Hepatocyte (in vitro differentiated cells): ENCODE measurements around the gene CHST11.

ENCODE experiments used
- EZH2 ChIP-seq: fragments of 200-600 bp; sonication (generic); IDR thresholded peaks from 2 replicates; pipeline ENCODE4 v1.6.1; 2016; ENCODE audit warnings: antibody characterized with exemption, mild to moderate bottlenecking, borderline replicate concordance
- TF ChIP-seq, protein P1 (sequence below): fragments of 200-600 bp; sonication (generic); IDR thresholded peaks from 2 replicates; pipeline ENCODE4 v1.5.1; 2016; ENCODE audit warnings: antibody characterized with exemption, mild to moderate bottlenecking; ENCODE audit not compliant: poor library complexity

DNA sequence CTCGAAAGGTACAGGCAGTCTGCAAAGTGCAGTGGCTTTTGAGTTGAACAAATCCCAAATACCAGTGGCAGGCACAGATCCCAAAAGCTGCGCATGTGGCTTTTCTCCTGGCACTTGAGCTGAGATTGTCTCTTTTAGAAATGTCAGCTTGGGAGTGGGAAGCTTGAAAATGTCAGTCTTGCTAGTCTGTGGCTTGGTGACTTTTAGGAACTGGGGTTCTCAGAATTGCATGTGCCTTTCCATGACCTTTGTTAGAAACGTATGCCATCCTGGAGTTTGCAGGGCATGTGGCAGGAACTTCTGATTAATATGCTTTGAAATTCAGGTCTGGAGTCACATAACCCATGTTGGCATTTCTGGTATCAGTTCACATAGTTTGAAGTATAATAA is 182.1 kb downstream of the CHST11 start:
- TF ChIP-seq, protein P1, sequence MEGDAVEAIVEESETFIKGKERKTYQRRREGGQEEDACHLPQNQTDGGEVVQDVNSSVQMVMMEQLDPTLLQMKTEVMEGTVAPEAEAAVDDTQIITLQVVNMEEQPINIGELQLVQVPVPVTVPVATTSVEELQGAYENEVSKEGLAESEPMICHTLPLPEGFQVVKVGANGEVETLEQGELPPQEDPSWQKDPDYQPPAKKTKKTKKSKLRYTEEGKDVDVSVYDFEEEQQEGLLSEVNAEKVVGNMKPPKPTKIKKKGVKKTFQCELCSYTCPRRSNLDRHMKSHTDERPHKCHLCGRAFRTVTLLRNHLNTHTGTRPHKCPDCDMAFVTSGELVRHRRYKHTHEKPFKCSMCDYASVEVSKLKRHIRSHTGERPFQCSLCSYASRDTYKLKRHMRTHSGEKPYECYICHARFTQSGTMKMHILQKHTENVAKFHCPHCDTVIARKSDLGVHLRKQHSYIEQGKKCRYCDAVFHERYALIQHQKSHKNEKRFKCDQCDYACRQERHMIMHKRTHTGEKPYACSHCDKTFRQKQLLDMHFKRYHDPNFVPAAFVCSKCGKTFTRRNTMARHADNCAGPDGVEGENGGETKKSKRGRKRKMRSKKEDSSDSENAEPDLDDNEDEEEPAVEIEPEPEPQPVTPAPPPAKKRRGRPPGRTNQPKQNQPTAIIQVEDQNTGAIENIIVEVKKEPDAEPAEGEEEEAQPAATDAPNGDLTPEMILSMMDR: no peak
- TF ChIP-seq EZH2: no peak
